IMR-90 (cell line): ENCODE data around the gene CASTOR2. TPM values are rescaled to one million over a fixed set of nuclear protein-coding genes. Genes with fewer than 3 reads are reported as not detected.

Source experiments
- ATAC-seq: fragments of 200-7000 bp; cut with Tn5 transposase; 2 replicates; pipeline ENCODE4 v1.9.1; 2020; ENCODE audit warnings: low read depth, mild to moderate bottlenecking, moderate library complexity
- BruUV-seq: library from RNA; stranded (reverse); fragments of 400-500 nt; replicated peaks from 2 replicates; lab custom pipeline; 2021; lab: Mats Ljungman, UMichigan
- CTCF ChIA-PET: fragments of 300-600 bp; formaldehyde crosslinking; extraction: SDS; loops from one replicate; lab custom pipeline; 2021; ENCODE audit warnings: antibody characterized with exemption; lab: Yijun Ruan, JAX
- POLR2A ChIA-PET: fragments of 300-600 bp; sonication (Branson Sonifier 250); formaldehyde crosslinking; loops from one replicate; lab custom pipeline; 2022; ENCODE audit warnings: antibody characterized with exemption; ENCODE audit not compliant: unreplicated experiment; lab: Charles Lee
- DNase-seq: peaks from one replicate; pipeline ENCODE4 v3.0.0; 2013
- H2AFZ ChIP-seq: replicated peaks from 2 replicates; pipeline ENCODE3; 2013; ENCODE audit warnings: low read length, mild to moderate bottlenecking; ENCODE audit not compliant: poor library complexity
- H2AK5ac ChIP-seq: 2 replicates; pipeline ENCODE4 v1.6.1; 2013; ENCODE audit warnings: low read depth, low read length, inconsistent platforms
- H2AK9ac ChIP-seq: replicated peaks from 2 replicates; pipeline ENCODE3; 2013; ENCODE audit warnings: mild to moderate bottlenecking, low read depth, low read length, moderate library complexity; ENCODE audit not compliant: poor library complexity
- H2BK120ac ChIP-seq: 2 replicates; pipeline ENCODE4 v1.6.1; 2013; ENCODE audit warnings: low read depth, low read length, inconsistent platforms
- H2BK15ac ChIP-seq: 3 replicates; pipeline ENCODE4 v1.6.1; 2013; ENCODE audit warnings: low read depth, low read length, inconsistent platforms
- H2BK20ac ChIP-seq: 2 replicates; pipeline ENCODE4 v1.6.1; 2013; ENCODE audit warnings: low read depth, mild to moderate bottlenecking, inconsistent platforms, low read length, moderate library complexity
- H2BK5ac ChIP-seq: 2 replicates; pipeline ENCODE4 v1.6.1; 2013; ENCODE audit warnings: mild to moderate bottlenecking, low read depth, low read length, inconsistent platforms; ENCODE audit not compliant: poor library complexity, severe bottlenecking
- H3K14ac ChIP-seq: replicated peaks from 2 replicates; pipeline ENCODE4 v1.6.1; 2013; ENCODE audit warnings: low read depth, low read length, inconsistent platforms
- H3K18ac ChIP-seq: 2 replicates; pipeline ENCODE4 v1.6.1; 2013; ENCODE audit warnings: low read depth, low read length, control low read depth
- H3K23ac ChIP-seq: 2 replicates; pipeline ENCODE4 v1.6.1; 2013; ENCODE audit warnings: low read depth, low read length, inconsistent platforms
- H3K27ac ChIP-seq: 2 replicates; pipeline ENCODE4 v1.5.1; 2013; ENCODE audit warnings: mild to moderate bottlenecking, control low read depth, low read length; ENCODE audit not compliant: insufficient read depth
- H3K27me3 ChIP-seq: 2 replicates; pipeline ENCODE4 v1.6.1; 2013; ENCODE audit warnings: low read length; ENCODE audit not compliant: control insufficient read depth, insufficient read depth
- H3K36me3 ChIP-seq: 2 replicates; pipeline ENCODE4 v1.6.1; 2013; ENCODE audit warnings: low read length, mixed read lengths; ENCODE audit not compliant: control insufficient read depth, insufficient read depth
- H3K4ac ChIP-seq: 2 replicates; pipeline ENCODE4 v1.6.1; 2013; ENCODE audit warnings: low read depth, low read length, inconsistent platforms
- H3K4me1 ChIP-seq: 2 replicates; pipeline ENCODE4 v1.6.1; 2013; ENCODE audit warnings: low read length, mixed read lengths; ENCODE audit not compliant: control insufficient read depth, insufficient read depth
- H3K4me2 ChIP-seq: 2 replicates; pipeline ENCODE4 v1.6.1; 2013; ENCODE audit warnings: low read depth, mild to moderate bottlenecking, control low read depth, low read length, moderate library complexity
- H3K4me3 ChIP-seq: 2 replicates; pipeline ENCODE4 v1.5.1; 2013; ENCODE audit warnings: low read depth, mild to moderate bottlenecking, control low read depth, low read length, moderate library complexity; ENCODE audit not compliant: insufficient read depth
- H3K56ac ChIP-seq: 2 replicates; pipeline ENCODE4 v1.6.1; 2013; ENCODE audit warnings: low read length, inconsistent platforms; ENCODE audit not compliant: insufficient read depth; ENCODE audit errors: extremely low read depth
- H3K79me1 ChIP-seq, 2 experiments: 2 replicates each; pipeline ENCODE4 v1.6.1; 2013; ENCODE audit warnings: low read length in 2 of 2, inconsistent platforms in 1 of 2, low read depth in 1 of 2
- H3K9ac ChIP-seq: 2 replicates; pipeline ENCODE4 v1.6.1; 2013; ENCODE audit warnings: low read depth, low read length, control low read depth
- H3K9me1 ChIP-seq: 2 replicates; pipeline ENCODE4 v1.6.1; 2013; ENCODE audit warnings: low read length, inconsistent platforms; ENCODE audit not compliant: insufficient read depth
- H3K9me3 ChIP-seq: 2 replicates; pipeline ENCODE4 v1.6.1; 2013; ENCODE audit warnings: low read length; ENCODE audit not compliant: control insufficient read depth, insufficient read depth
- H4K20me1 ChIP-seq: 2 replicates; pipeline ENCODE4 v1.6.1; 2013; ENCODE audit warnings: low read length, inconsistent platforms; ENCODE audit not compliant: insufficient read depth
- H4K5ac ChIP-seq: 2 replicates; pipeline ENCODE4 v1.6.1; 2013; ENCODE audit warnings: mild to moderate bottlenecking, low read depth, low read length, control low read depth
- H4K8ac ChIP-seq, 2 experiments: 2 replicates each; pipeline ENCODE4 v1.6.1; 2013; ENCODE audit warnings: low read depth in 2 of 2, low read length in 2 of 2, control low read depth in 1 of 2, inconsistent platforms in 1 of 2
- H4K91ac ChIP-seq: 2 replicates; pipeline ENCODE4 v1.6.1; 2013; ENCODE audit warnings: low read depth, low read length, inconsistent platforms; ENCODE audit not compliant: insufficient read depth
- CEBPB ChIP-seq: IDR thresholded peaks from 2 replicates; pipeline ENCODE4 v1.6.1; 2012; ENCODE audit warnings: low read depth, low read length, improper control_type of control experiment
- MAZ ChIP-seq: IDR thresholded peaks from 2 replicates; pipeline ENCODE4 v1.6.1; 2012; ENCODE audit warnings: low read depth, mild to moderate bottlenecking, low read length, improper control_type of control experiment, moderate library complexity, borderline replicate concordance
- RCOR1 ChIP-seq: IDR thresholded peaks from 2 replicates; pipeline ENCODE4 v1.6.1; 2012; ENCODE audit warnings: mild to moderate bottlenecking, low read length, improper control_type of control experiment; ENCODE audit not compliant: insufficient replicate concordance
- WGBS, 2 experiments: methylation state at CpG; one replicate each; pipeline versions ENCODE4 v1.1.5 to v1.1.7; 2013; ENCODE audit warnings: missing lambda C conversion rate in 2 of 2; ENCODE audit not compliant: insufficient read length in 1 of 2; ENCODE audit errors: extremely low coverage in 2 of 2; 5-methylcytosine and 5-hydroxymethylcytosine counted together
- dilution Hi-C: fragments of 300-500 bp; cut with HindIII; formaldehyde crosslinking; loops from one replicate; pipeline ENCODE4 v1.14.3; 2018; ENCODE audit warnings: low sequenced_read_pairs; ENCODE audit not compliant: unreplicated experiment
- in situ Hi-C: fragments of 300-500 bp; cut with MboI; formaldehyde crosslinking; loops from 3 replicates; pipeline ENCODE4 v1.14.3; 2019; ENCODE audit warnings: low sequenced_read_pairs, inconsistent platforms, mixed read lengths
- intact Hi-C: fragments of 100-400 bp; cut with micrococcal nuclease; formaldehyde crosslinking; loops from 2 replicates; pipeline ENCODE4 v1.10.0; 2022
- polyA plus RNA-seq, 3 experiments: library from polyadenylated mRNA; depleted of rRNA; stranded (reverse); fragments of >200 nt; gene quantifications; 2 replicates each; pipeline ENCODE4 v1.2.3, GENCODE V29; 2012; ENCODE audit warnings: low replicate concordance in 1 of 3
- total RNA-seq: library from RNA; depleted of rRNA; stranded (reverse); fragments of >200 nt; gene quantifications from 2 replicates; pipeline ENCODE4 v1.2.3, GENCODE V29; 2012
- TF ChIP-seq, protein P1 (sequence below): conservative IDR thresholded peaks from 2 replicates; pipeline ENCODE4 v1.5.1; 2012; ENCODE audit warnings: mild to moderate bottlenecking, low read depth, low read length, improper control_type of control experiment

CASTOR2 gene
- total and polyA plus RNA-seq, 2 of the 4 experiments (the other 2 are of a cell fraction), result 5.2 to 8.0 TPM

GRCh38 chr7:75049817-75050216, 85.3 kb downstream of the CASTOR2 start:
- no peak overlapping the region for H2AFZ ChIP-seq
- no peak overlapping the region; the same call in 1 of the 2 replicates for H2AK5ac ChIP-seq
- H4K20me1 ChIP-seq, result peaks cover under 1% of the 10 kb centered on the region; the same call in 1 of the 2 replicates
- H2BK15ac ChIP-seq, result no peak overlapping the region
- H3K9me3 ChIP-seq, result no peaks in the 10 kb centered on the region
- no peak for ATAC-seq
- H3K14ac ChIP-seq, result no peak overlapping the region
- H4K8ac ChIP-seq, result no peak overlapping the region
- H4K91ac ChIP-seq, result no peak overlapping the region
- H3K27me3 ChIP-seq, result no peaks in the 10 kb centered on the region
- DNase-seq, result no peak
- no peak overlapping the region for H3K4me3 ChIP-seq
- WGBS, 2 experiments, result no CpG with 5 or more reads among the region's 10 CpGs
- peaks cover 29% of the 10 kb centered on the region for H3K9me1 ChIP-seq
- H3K27ac ChIP-seq, result no peak overlapping the region
- no peak overlapping the region for H3K4me2 ChIP-seq
- intact Hi-C loops, result no loop called here
- H3K36me3 ChIP-seq, result peaks cover 38% of the 10 kb centered on the region
- no peak overlapping the region for H3K18ac ChIP-seq
- no peak overlapping the region for H3K23ac ChIP-seq
- H2BK20ac ChIP-seq, result no peak overlapping the region
- no peak for TF ChIP-seq CEBPB
- no peak for TF ChIP-seq MAZ
- TF ChIP-seq, protein P1, sequence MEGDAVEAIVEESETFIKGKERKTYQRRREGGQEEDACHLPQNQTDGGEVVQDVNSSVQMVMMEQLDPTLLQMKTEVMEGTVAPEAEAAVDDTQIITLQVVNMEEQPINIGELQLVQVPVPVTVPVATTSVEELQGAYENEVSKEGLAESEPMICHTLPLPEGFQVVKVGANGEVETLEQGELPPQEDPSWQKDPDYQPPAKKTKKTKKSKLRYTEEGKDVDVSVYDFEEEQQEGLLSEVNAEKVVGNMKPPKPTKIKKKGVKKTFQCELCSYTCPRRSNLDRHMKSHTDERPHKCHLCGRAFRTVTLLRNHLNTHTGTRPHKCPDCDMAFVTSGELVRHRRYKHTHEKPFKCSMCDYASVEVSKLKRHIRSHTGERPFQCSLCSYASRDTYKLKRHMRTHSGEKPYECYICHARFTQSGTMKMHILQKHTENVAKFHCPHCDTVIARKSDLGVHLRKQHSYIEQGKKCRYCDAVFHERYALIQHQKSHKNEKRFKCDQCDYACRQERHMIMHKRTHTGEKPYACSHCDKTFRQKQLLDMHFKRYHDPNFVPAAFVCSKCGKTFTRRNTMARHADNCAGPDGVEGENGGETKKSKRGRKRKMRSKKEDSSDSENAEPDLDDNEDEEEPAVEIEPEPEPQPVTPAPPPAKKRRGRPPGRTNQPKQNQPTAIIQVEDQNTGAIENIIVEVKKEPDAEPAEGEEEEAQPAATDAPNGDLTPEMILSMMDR, result no peak
- TF ChIP-seq RCOR1, result no peak
- H2BK120ac ChIP-seq, result no peak overlapping the region
- dilution Hi-C loops, result no loop called here
- H3K9ac ChIP-seq, result no peak overlapping the region
- no peak overlapping the region for H3K4ac ChIP-seq
- ChIA-PET CTCF (interaction anchor here (0.6 kb wide), 1 partner anchor 11 kb away, joined by 7 read pairs; no protein-coding TSS in a partner anchor), POLR2A (no interaction called here)
- H2AK9ac ChIP-seq, result no peak overlapping the region
- no peak overlapping the region for H4K5ac ChIP-seq
- H3K4me1 ChIP-seq, result peaks cover 15% of the 10 kb centered on the region
- H3K56ac ChIP-seq, result no peak overlapping the region
- H2BK5ac ChIP-seq, result no peak overlapping the region
- in situ Hi-C loops, result no loop called here
- BruUV-seq, result no TSS peak
- peaks cover 15 to 56% of the 10 kb centered on the region in 2 experiments for H3K79me1 ChIP-seq
